Subcutaneous adipose tissue (tissue), 4 donors: ENCODE measurements around the gene GTF2B. TPM values are rescaled to one million over a fixed set of nuclear protein-coding genes. Genes with fewer than 3 reads are reported as not detected.

Experiments
- CTCF ChIP-seq: fragments of 450-650 bp; IDR thresholded peaks from one replicate; pipeline ENCODE4 v1.5.1; 2016; ENCODE audit warnings: low read depth, mild to moderate bottlenecking, control low read depth, antibody characterized with exemption, moderate library complexity
- total RNA-seq, 4 donors: library from RNA; depleted of rRNA; stranded (reverse); fragments of >200 nt; gene quantifications; one replicate each; pipeline ENCODE4 v1.1.0, GENCODE V29; 2016

Gene GTF2B
- total RNA-seq = 10 to 100 TPM; 29.4 to 44.3 (median 35.2) TPM

GRCh38 chr1:88891318-88891950, at the start of gene GTF2B:
TSS of gene GTF2B (minus strand) at chr1:88891567. CDS start at chr1:88891499, 68 bp downstream.
- TF ChIP-seq CTCF = no peak

GRCh38 chr1:88936760-88937342, 45.5 kb upstream of the GTF2B start:
- TF ChIP-seq CTCF = no peak

GRCh38 chr1:88936223-88936523, 44.8 kb upstream of the GTF2B start:
- no peak for TF ChIP-seq CTCF

GRCh38 chr1:88935522-88936222, 44.3 kb upstream of the GTF2B start:
- TF ChIP-seq CTCF = no peak

GRCh38 chr1:88923224-88923623, 31.9 kb upstream of the GTF2B start:
- TF ChIP-seq CTCF = no peak

- no peak for TF ChIP-seq CTCF
Measured at GRCh38 chr1:88922214-88922613, 30.8 kb upstream of the GTF2B start.

- TF ChIP-seq CTCF = no peak
Measured at GRCh38 chr1:88920845-88921244, 29.5 kb upstream of the GTF2B start.
